Hindlimb muscle (tissue), 1 donor: ENCODE measurements around the gene ZFAND6. TPM values are rescaled to one million over a fixed set of nuclear protein-coding genes. Genes with fewer than 3 reads are reported as not detected.
A peak's percentile ranks its signal among the peaks of the same experiment; 100 is the strongest.

Experiments used
- DNase-seq: peaks from one replicate; pipeline ENCODE4 v3.0.0-alpha.2; 2013
- polyA plus RNA-seq: library from polyadenylated mRNA; unstranded; fragments of 120-200 nt; gene quantifications from one replicate; pipeline ENCODE4 v1.2.1, GENCODE V29; 2013; ENCODE audit not compliant: insufficient read length

Gene ZFAND6
- polyA plus RNA-seq, 1 donor = 98.1 TPM

- DNase-seq = no peak
These were observed 112.9 kb downstream of the ZFAND6 start for GRCh38 chr15:80172401-80172800.

DNA sequence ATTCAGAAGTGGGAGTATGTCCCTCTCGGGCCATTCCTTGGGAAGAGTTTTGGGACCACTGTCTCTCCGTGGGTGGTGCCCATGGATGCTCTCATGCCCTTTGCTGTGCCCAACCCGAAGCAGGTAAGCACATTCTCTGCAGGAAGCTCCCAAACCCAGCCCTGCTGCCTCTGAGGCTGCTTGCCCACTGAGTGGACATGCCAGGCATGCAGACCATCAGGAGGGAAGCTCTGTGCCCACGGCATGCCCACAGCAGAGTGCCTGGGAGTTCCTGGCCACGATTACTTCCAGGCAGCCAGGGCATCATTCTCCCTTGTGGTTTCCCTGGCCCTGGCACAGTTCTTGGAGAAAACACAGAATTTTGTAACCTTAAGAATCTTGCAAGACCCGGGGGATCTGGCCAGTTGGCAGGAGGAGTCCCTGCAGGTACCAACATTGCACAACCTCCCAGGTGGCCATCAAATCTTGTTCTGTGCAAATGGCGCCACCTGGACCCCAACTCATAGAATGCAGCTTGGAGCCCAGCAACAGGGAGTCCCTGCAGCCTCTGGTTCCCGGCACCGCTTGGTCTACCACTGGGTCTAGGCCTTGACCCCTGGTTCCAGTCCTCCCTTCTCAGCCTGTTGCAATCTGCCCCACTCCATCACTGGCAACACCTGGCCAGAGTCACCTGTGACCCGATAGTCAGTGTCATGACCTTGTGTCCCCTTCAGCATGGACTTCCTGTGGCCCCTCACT, 113.7 kb downstream of the ZFAND6 start:
- peak; percentile 37 for DNase-seq

GRCh38 chr15:80174017-80174746, 114.7 kb downstream of the ZFAND6 start:
- DNase-seq = no peak

DNA sequence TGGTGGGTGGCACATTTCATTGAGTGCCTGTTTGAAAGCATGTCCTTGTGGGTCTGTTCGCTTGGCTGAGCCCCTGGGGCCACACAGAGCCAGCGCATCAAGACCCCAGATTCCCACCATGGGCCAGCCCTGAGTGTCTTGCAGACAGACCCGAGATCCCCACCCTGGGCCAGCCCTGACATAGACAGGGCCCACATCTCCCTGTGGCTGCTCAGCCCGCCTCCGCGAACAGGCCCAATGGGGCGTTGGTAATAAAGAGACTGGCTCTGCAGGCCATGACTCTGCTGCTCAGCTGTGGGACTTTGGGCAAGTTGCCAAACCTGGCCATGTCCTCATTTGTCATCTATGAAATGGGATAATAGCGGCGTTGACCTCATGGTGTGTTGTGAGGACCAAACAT, 116.0 kb downstream of the ZFAND6 start:
- no peak for DNase-seq

GRCh38 chr15:80176443-80176842, 117.0 kb downstream of the ZFAND6 start:
- no peak for DNase-seq

- no peak for DNase-seq
These were observed 117.7 kb downstream of the ZFAND6 start for GRCh38 chr15:80177156-80177555.

GRCh38 chr15:80179025-80179759, 119.7 kb downstream of the ZFAND6 start:
- no peak for DNase-seq

DNA sequence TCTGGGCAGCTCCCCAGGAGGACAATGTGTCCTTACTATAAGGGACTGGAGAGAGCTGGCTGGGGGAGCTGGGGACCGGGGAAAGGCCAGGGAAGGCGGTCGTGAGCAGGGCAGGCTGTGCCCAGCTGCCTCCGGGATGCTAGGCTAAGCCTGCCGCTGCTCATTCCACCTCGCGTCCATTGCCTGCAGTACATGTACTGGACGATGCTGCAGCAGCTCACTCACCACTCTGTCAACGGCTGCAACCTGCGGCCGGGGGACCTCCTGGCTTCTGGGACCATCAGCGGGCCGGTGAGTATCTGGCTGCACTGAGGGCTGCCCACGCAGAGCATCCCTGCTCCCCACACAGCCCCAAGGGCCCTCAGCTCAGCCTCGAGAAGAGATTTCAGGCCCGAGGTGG, 120.5 kb downstream of the ZFAND6 start:
- no peak for DNase-seq

GRCh38 chr15:80180468-80180867, 121.0 kb downstream of the ZFAND6 start:
- no peak for DNase-seq

GRCh38 chr15:80180986-80181385, 121.5 kb downstream of the ZFAND6 start:
- DNase-seq = no peak

- peak; percentile 16 for DNase-seq
These were observed 123.3 kb downstream of the ZFAND6 start for GRCh38 chr15:80182611-80183261.

- DNase-seq = no peak
These were observed 123.8 kb downstream of the ZFAND6 start for GRCh38 chr15:80183306-80183705.

DNA sequence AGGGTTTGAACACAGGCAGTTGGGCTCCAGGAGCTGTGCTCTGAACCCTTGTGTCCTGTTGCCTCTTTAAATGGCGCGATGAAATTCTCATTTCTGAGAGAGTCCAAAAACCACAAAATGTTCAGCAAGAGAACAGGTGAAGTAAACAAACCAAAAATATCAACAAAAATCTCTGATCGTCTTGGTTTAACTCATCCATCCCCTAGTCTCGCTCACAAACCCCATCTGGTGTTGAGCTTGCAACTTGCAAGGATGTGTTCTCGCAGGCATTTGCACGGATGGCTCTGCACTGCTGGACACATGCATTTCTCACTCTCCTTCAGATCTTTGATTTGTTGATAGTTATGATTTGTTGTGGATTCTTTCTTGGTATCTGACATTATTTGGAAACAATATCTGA, 124.4 kb downstream of the ZFAND6 start:
- DNase-seq = no peak

GRCh38 chr15:80184554-80184953, 125.1 kb downstream of the ZFAND6 start:
- DNase-seq = no peak

GRCh38 chr15:80185152-80185551, 125.7 kb downstream of the ZFAND6 start:
- no peak for DNase-seq

- DNase-seq = no peak
These were observed 126.6 kb downstream of the ZFAND6 start for GRCh38 chr15:80186066-80186465.

DNA sequence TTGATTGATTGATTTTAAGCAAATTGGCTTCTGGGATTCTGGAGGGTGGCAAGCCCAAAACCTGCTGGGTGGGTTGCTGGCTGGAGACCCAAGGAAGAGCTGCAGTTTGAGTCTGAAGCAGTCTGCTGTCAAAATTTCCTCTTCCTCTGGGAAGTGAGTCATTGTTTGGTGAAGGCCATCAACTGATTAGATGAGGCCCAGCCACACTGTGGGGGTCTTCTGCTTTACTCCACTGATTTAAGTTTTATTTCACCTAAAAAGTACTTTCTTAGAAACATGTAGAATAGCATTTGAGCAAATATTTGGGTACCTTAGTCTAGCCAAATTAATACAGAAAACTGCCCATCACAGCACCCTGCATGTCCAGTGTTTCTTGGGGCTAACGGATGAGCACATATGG, 127.1 kb downstream of the ZFAND6 start:
- DNase-seq = no peak

Other genes with a start within 250 kb of the ZFAND6 start
- gene MTHFS, start 162.7 kb upstream of the ZFAND6 start, polyA plus RNA-seq = 19.3 TPM
- gene BCL2A1, start 88.5 kb upstream of the ZFAND6 start, polyA plus RNA-seq = 0.34 TPM
- 16.9 TPM for gene FAH, start 93.3 kb downstream of the ZFAND6 start, polyA plus RNA-seq
- 1.4 TPM for gene CTXND1, start 192.5 kb downstream of the ZFAND6 start, polyA plus RNA-seq